ENCODE results near the gene AP1M1. TPM values are rescaled to one million over a fixed set of nuclear protein-coding genes. Genes with fewer than 3 reads are reported as not detected.

The AP1M1 gene
- total RNA-seq, 6 donors from 2014 or later: 45.7 to 87.7 (median 62.5) TPM

DNA sequence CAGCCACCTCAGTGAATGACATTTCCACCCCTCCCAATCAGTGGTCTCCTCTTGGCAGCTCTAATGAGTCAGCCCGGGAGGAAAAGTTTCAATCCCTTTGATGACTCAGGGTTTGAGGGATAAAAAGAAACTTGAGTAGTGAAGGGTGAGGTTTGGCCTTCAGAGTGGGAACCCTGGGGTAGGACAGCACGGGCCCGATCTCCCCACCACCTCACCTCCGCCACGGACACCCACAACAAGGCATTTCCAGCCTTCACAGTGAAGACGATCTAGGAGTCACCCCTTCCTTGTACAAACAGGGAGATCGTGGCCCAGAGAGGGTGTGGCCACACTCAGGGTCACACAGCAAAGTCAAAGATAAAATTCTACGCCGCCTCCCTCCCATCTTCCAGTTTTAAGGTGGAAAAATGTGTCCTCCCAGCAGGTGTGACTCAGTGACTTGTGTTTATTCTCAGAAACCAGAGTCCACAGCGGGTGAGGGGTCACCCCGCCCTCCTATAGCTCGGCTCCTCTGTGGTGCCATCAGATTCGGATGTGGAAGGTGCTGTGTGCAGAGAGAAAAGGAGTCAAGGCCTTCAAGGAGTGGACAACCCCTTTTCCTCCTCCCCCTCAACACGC is 36.7 kb upstream of the AP1M1 start:
- H3K36me3 ChIP-seq: peaks cover 0 to 8% (median 0%) of the 10 kb centered on the region in 4 donors
- TF ChIP-seq EP300 (IDR thresholded peaks at IDR 0.05) (no peak), POLR2AphosphoS5 (IDR thresholded peaks at IDR 0.05) (no peak), POLR2A (IDR thresholded peaks at IDR 0.05) (no peak)
- TF ChIP-seq, protein P1, sequence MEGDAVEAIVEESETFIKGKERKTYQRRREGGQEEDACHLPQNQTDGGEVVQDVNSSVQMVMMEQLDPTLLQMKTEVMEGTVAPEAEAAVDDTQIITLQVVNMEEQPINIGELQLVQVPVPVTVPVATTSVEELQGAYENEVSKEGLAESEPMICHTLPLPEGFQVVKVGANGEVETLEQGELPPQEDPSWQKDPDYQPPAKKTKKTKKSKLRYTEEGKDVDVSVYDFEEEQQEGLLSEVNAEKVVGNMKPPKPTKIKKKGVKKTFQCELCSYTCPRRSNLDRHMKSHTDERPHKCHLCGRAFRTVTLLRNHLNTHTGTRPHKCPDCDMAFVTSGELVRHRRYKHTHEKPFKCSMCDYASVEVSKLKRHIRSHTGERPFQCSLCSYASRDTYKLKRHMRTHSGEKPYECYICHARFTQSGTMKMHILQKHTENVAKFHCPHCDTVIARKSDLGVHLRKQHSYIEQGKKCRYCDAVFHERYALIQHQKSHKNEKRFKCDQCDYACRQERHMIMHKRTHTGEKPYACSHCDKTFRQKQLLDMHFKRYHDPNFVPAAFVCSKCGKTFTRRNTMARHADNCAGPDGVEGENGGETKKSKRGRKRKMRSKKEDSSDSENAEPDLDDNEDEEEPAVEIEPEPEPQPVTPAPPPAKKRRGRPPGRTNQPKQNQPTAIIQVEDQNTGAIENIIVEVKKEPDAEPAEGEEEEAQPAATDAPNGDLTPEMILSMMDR (IDR thresholded peaks at IDR 0.05): no peak
- DNase-seq (no peak), ATAC-seq (ENCODE audit: low FRiP score in 2 of 2) (no peak)
- no peak overlapping the region for H3K27ac ChIP-seq
- H3K9me3 ChIP-seq: no peaks in the 10 kb centered on the region
- 69 to 74% methylated on average over 13 to 14 of the region's 14 CpGs for WGBS, 2 donors
- no peaks in the 10 kb centered on the region for H3K4me1 ChIP-seq
- H3K4me3 ChIP-seq: no peak overlapping the region
- H3K27me3 ChIP-seq: no peaks in the 10 kb centered on the region

DNA sequence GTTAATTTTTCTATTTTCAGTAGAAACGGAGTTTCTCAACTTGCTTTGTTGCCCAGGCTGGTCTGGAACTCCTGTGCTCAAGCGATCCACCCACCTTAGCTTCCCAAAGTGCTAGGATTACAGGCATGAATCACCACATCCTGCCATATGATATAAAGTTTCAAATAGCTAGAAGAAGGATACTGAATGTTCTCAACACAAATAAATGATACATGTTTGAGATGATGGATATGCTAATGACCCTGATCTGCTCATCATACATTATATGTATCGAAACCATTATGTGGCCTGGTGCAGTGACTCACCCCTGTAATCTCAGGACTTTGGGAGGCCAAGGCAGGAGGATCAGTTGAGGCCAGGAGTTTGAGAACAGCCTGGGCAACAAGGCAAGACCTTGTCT is 35.9 kb upstream of the AP1M1 start:
- H3K9me3 ChIP-seq: no peaks in the 10 kb centered on the region
- H3K4me1 ChIP-seq: no peaks in the 10 kb centered on the region
- H3K36me3 ChIP-seq: peaks cover 0 to 4% (median 0%) of the 10 kb centered on the region in 4 donors
- DNase-seq: no peak
- H3K4me3 ChIP-seq: no peak overlapping the region
- no peak overlapping the region for H3K27ac ChIP-seq
- TF ChIP-seq POLR2A (IDR thresholded peaks at IDR 0.05) (no peak), EP300 (IDR thresholded peaks at IDR 0.05) (no peak), POLR2AphosphoS5 (IDR thresholded peaks at IDR 0.05) (no peak)
- TF ChIP-seq, protein P1 (IDR thresholded peaks at IDR 0.05): no peak
- ATAC-seq (ENCODE audit: low FRiP score in 2 of 2): no peak
- WGBS, 2 donors: 86 to 90% methylated on average over 3 of the region's 3 CpGs
- no peaks in the 10 kb centered on the region for H3K27me3 ChIP-seq

DNA sequence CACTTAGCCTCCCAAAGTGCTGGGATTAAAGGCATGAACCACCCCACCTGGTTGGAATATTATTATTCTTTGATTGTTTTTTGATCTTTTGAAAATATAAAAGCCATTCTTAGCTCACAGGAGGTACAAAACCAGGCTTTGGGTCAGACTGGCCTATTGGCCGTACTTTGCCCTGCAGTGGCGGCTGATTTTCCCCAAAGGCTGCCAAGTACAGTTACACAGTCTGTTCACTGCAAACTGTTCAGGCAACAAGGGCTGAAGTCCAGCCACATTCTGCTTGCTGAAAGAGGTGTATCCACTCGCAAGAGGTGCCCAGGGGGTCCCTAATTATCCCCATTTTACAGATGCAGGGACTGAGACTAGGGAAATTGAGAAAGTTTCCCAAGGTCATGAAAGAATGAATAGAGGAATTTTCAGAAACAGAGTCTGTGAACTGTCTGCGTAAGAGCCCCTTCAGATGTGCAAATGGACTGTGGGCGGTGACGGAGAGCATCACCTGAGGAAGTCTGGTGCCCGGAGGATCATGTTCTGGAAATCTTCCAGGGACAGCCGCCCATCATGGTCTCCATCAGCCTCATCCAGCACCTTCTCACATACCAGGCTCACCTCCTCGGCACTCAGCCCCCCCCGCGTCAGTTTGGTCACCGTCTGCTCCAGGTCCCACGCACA is 33.4 kb upstream of the AP1M1 start:
- WGBS, 2 donors: 84 to 90% methylated on average over 12 to 13 of the region's 13 CpGs
- Histone ChIP-seq H3K4me1 (no peaks in the 10 kb centered on the region), H3K27me3 (no peaks in the 10 kb centered on the region), H3K27ac (no peak overlapping the region), H3K4me3 (no peak overlapping the region), H3K9me3 (no peaks in the 10 kb centered on the region), H3K36me3 (no peaks in the 10 kb centered on the region)
- no peak for DNase-seq
- ATAC-seq (ENCODE audit: low FRiP score in 2 of 2): no peak
- TF ChIP-seq, protein P1 (IDR thresholded peaks at IDR 0.05): no peak
- no peak for TF ChIP-seq POLR2AphosphoS5 (IDR thresholded peaks at IDR 0.05)

DNA sequence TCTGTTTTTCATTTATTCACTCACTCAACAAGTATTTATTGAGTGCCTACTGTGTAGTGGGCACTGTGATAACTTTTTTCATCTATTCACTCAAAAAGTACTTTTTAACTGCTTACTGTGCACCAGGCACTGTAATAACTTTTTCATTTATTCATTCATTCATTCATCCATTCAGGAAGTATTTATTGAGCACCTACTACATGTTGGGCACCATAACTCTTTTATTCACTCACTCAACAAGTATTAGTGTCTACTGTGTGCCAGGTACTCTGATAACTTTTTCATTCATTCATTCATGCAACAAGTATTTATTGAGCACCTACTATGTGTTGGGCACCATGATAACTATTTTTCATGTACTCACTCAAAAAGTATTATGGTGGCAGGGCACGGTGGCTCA is 31.3 kb upstream of the AP1M1 start:
- DNase-seq: no peak
- Histone ChIP-seq H3K27ac (no peak overlapping the region), H3K9me3 (no peaks in the 10 kb centered on the region), H3K27me3 (no peaks in the 10 kb centered on the region), H3K36me3 (no peaks in the 10 kb centered on the region), H3K4me1 (no peaks in the 10 kb centered on the region), H3K4me3 (no peak overlapping the region)
- TF ChIP-seq, protein P1 (IDR thresholded peaks at IDR 0.05): no peak
- TF ChIP-seq EP300 (IDR thresholded peaks at IDR 0.05) (no peak), POLR2AphosphoS5 (IDR thresholded peaks at IDR 0.05) (no peak), POLR2A (IDR thresholded peaks at IDR 0.05) (no peak)
- WGBS, 2 donors: 90 to 91% methylated on average over 1 of the region's 1 CpG
- no peak for ATAC-seq (ENCODE audit: low FRiP score in 2 of 2)

DNA sequence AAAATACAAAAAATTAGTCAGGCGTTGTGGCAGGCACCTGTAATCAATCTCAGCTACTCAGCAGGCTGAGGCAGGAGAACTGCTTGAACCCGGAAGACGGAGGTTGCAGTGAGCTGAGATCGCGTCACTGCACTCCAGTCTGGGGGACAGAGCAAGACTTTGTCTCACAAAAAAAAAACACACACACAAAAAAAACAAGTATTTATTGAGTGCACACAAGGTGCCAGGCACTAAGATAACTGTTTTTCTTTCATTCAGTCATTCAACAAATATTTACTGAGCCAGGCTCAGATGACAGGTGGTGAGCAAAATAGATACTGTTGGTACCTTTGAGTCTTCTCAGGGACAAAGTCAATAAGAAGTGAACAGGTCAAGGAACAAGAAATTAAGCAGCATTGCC is 30.7 kb upstream of the AP1M1 start:
- ATAC-seq (ENCODE audit: low FRiP score in 2 of 2): no peak
- DNase-seq: no peak
- H3K4me1 ChIP-seq: no peaks in the 10 kb centered on the region
- WGBS, 2 donors: 88 to 89% methylated on average over 5 of the region's 5 CpGs
- TF ChIP-seq POLR2A (IDR thresholded peaks at IDR 0.05): no peak
- TF ChIP-seq POLR2AphosphoS5 (IDR thresholded peaks at IDR 0.05): no peak
- no peak for TF ChIP-seq EP300 (IDR thresholded peaks at IDR 0.05)
- TF ChIP-seq, protein P1 (IDR thresholded peaks at IDR 0.05): no peak
- no peaks in the 10 kb centered on the region for H3K9me3 ChIP-seq
- H3K27ac ChIP-seq: no peak overlapping the region
- H3K4me3 ChIP-seq: no peak overlapping the region
- H3K27me3 ChIP-seq: no peaks in the 10 kb centered on the region
- no peaks in the 10 kb centered on the region for H3K36me3 ChIP-seq
